NCI-H1417 (cell line): ENCODE results near the gene INCENP.
A peak's percentile ranks its signal among the peaks of the same experiment; 100 is the strongest.
"Not testable (repeated sequence)": the region's sequence is repeated elsewhere in the genome, so short reads cannot be mapped to it uniquely, and the experiment has no call there.

ENCODE experiments used
- DNase-seq, 3 experiments: peaks; one replicate each; lab custom pipeline; 2025; lab: John Stamatoyannopoulos, UW

The INCENP gene

GRCh38 chr11:62171261-62171723 is 47.5 kb downstream of the INCENP start:
- peak; percentile 84 to 96 (median 96) for DNase-seq

GRCh38 chr11:62172294-62172693 is 48.5 kb downstream of the INCENP start:
- peak in 2 of 3 experiments; percentile 7 to 35 for DNase-seq

- DNase-seq = no peak
Measured at GRCh38 chr11:62176766-62177165, 53.0 kb downstream of the INCENP start.

GRCh38 chr11:62179995-62180394 is 56.2 kb downstream of the INCENP start:
- DNase-seq = no peak

GRCh38 chr11:62181097-62181496 is 57.3 kb downstream of the INCENP start:
- DNase-seq = no peak

- peak in 1 of 3 experiments; percentile 11 for DNase-seq
Measured at GRCh38 chr11:62182147-62182891, 58.5 kb downstream of the INCENP start.

GRCh38 chr11:62186195-62186594 is 62.4 kb downstream of the INCENP start:
- peak; percentile 32 to 75 (median 53) for DNase-seq

GRCh38 chr11:62190011-62190410 is 66.2 kb downstream of the INCENP start, which contains the start of gene SCGB1D1:
TSS of gene SCGB1D1 (plus strand) at chr11:62190216. CDS start at chr11:62190285, 69 bp downstream.
- DNase-seq = peak; percentile 9 to 73 (median 45)

GRCh38 chr11:62193952-62194351 is 70.1 kb downstream of the INCENP start:
- no peak for DNase-seq

GRCh38 chr11:62195010-62195409 is 71.2 kb downstream of the INCENP start:
- DNase-seq = not testable (repeated sequence)

- DNase-seq = peak in 1 of 3 experiments; percentile 18
Measured at GRCh38 chr11:62195945-62196344, 72.1 kb downstream of the INCENP start.

GRCh38 chr11:62197400-62197799 is 73.6 kb downstream of the INCENP start:
- not testable (repeated sequence) for DNase-seq

GRCh38 chr11:62201376-62201775 is 77.6 kb downstream of the INCENP start:
- peak in 2 of 3 experiments; percentile 25 to 56 for DNase-seq
